Measurements from ENCODE around the gene GPR62.

GPR62 gene

DNA sequence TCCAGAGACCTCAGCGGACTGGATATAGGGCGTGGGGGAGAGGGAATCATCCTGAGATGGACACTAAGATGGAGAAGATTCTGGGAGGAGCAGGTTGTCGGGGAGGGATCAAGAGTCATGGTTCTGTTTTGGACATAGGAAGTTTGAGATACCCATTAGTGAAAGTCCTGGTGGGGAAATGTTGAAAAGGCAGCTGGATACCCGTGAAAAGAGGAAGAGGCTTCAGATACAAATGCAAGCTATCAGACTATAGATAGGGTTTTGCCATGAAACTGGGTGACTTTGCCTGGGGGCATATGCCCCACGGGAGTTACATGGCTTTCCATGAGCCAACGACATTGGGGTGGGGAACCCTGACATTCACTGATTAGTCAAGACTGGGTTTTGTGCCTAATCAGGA lies 1.1 kb upstream of the GPR62 start:
- DNase-seq (ENCODE audit: low read depth in 2 of 2): no peak

DNA sequence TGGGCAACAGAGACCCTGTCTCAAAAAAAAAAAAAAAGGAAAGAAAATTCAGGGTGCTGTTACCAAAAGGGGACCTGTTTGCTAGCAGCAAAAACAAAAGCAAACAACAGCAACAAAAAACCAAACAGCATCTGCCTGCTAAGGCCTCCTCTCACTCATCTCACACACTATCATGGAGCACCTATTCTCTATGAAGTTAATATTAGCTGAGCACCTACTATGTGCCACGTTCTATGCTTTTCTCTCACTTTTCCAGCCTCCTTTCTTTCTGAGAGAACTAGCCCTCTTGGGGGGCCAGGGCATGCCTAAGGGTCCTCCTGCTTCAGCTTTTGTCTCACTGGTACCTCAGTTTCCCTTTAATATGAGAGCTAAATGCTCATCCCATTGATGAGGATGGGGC lies 468 bp upstream of the GPR62 start:
- DNase-seq (ENCODE audit: low read depth in 2 of 2): no peak

DNA sequence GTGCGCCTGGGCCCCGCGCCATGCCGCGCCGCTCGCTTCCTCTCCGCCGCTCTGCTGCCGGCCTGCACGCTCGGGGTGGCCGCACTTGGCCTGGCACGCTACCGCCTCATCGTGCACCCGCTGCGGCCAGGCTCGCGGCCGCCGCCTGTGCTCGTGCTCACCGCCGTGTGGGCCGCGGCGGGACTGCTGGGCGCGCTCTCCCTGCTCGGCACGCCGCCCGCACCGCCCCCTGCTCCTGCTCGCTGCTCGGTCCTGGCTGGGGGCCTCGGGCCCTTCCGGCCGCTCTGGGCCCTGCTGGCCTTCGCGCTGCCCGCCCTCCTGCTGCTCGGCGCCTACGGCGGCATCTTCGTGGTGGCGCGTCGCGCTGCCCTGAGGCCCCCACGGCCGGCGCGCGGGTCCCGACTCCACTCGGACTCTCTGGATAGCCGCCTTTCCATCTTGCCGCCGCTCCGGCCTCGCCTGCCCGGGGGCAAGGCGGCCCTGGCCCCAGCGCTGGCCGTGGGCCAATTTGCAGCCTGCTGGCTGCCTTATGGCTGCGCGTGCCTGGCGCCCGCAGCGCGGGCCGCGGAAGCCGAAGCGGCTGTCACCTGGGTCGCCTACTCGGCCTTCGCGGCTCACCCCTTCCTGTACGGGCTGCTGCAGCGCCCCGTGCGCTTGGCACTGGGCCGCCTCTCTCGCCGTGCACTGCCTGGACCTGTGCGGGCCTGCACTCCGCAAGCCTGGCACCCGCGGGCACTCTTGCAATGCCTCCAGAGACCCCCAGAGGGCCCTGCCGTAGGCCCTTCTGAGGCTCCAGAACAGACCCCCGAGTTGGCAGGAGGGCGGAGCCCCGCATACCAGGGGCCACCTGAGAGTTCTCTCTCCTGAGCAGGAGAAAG lies 951 bp downstream of the GPR62 start:
- no peak for DNase-seq (ENCODE audit: low read depth in 2 of 2)

DNA sequence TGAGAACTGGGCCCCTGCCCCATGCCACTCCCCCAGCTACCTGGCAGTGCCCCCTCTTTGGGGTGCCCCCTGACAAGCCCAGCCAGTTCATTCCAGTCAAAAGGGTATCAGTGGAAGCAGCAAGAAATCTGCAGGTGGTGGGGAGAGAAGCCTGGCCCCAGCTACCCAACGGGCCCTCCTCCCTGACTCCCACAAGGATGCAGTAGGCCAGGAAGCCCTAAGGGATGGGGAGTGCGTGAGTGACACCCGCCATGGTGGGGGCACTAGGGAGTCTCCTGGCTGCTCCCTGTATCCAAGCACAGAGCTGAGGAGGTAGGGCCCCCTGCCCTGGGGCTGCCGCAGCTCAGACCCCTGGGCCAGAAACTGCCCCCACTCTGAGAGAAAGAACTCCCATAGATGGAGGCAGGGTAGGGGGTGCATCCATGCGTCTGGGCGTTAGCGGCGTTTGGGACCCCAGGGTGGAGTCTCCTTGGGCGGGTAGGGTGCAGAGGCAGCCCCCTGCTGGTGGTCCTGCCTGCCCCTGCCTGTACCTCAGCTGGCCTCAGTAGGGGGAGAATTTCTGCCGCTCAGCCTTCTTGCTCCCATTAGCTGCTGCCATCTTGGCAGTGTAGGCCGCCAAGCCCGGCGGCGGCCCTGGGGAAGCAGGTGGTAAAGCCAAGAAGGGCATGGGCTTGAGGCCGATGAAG lies 2.5 kb downstream of the GPR62 start:
- DNase-seq (ENCODE audit: low read depth in 2 of 2): no peak

DNA sequence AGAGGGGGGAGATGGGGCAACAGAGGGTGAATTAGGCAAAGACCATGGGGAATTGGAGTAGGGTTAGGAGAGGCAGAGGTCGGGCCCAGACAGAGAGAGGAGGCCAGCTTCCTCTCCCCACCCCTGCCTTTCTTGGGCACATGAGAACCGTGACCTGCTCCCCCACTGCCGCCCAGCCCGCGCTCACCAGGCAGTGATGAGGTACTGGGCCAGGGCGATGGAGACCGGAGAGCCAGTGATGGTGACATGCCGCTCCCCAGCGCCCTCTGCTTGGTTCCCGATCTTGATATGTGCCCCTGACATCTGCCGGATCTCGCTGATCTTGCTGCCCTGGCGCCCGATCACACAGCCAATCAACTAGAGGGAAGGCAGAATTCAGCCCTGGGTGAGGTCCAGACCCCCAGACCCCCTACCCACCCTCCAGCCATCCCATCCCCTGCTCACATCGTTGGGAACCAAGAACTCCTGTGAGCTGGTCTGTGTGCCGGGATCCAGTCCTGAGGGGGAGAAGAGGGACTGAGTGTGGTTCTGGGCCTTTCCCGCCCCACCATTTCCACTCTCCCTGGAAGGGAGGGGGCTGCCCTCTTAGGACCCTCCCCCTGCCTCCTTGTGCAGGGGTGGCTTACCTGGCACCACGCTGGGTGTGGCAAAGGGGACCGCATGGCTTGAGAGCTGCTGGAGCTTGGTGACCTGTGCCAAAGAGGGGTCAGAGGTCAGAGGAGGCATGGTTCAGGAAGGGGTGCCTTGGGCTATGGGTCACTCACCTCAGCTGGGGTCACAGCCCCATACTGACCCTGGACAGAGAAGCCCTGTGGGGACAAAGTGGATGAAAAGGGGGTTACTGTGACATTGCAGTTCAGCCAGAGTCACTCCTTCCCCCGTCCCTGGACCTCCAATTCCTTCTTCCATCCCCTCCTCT lies 3.7 kb downstream of the GPR62 start:
- DNase-seq (ENCODE audit: low read depth in 2 of 2): no peak

DNA sequence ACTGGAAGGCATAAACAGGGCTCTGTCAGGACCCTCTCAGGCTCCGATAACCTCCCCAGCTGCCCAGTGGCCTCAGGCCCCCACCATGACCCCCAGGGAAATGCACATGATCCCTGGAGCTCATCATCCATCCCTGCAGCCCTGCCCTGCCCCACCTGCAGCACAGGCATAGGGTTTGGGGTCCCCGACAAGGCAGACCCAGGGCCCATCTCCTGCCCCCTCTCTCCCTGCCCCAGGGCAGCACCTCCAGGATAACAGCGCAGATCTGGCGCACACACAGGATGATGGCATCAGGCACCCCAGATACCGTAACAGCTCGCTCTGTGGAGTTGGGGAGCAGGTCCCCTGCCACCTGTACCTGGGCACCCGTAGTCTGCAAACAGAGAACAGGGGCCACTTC lies 4.5 kb downstream of the GPR62 start:
- DNase-seq (ENCODE audit: low read depth in 2 of 2): no peak

DNA sequence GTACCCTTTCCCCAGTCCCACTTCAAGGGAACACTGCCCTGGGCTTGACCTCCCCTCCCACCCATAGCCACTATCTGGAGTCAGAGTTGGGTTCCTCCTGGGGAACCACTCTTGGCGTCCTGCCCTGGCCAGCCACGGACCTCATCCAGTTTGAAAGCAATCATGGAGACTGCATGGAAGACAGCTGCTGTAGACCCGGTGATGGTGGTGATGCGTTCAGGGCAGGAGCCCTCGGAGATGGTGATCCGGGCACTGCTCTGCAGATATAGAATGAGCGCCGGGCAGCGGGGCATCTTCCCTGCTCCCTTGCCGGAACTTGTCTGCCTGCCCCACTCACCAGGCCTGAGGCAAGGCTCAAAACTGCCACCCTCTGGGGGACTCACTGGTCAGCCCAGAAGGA lies 5.2 kb downstream of the GPR62 start:
- DNase-seq (ENCODE audit: low read depth in 2 of 2): no peak

DNA sequence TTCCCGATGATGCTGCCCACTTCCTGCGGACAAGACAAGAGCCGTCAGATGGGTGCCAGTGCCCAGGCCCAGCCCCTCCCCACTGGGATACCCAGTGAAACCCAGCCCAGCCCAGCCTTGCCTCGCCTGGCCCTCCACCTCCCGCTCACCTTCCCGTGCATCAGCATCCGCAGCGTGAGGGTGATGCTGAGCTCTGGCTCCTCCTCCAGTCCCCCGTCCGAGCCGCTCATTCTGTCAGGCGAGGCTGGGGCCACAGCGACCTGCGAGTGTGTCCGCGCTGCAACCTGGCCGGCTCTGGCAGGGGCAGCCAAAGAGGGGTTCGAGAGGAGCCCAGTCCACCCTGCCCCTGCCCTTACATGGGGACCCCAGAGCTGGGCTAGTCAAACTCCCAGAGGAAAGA lies 5.8 kb downstream of the GPR62 start:
- no peak for DNase-seq (ENCODE audit: low read depth in 2 of 2)

DNA sequence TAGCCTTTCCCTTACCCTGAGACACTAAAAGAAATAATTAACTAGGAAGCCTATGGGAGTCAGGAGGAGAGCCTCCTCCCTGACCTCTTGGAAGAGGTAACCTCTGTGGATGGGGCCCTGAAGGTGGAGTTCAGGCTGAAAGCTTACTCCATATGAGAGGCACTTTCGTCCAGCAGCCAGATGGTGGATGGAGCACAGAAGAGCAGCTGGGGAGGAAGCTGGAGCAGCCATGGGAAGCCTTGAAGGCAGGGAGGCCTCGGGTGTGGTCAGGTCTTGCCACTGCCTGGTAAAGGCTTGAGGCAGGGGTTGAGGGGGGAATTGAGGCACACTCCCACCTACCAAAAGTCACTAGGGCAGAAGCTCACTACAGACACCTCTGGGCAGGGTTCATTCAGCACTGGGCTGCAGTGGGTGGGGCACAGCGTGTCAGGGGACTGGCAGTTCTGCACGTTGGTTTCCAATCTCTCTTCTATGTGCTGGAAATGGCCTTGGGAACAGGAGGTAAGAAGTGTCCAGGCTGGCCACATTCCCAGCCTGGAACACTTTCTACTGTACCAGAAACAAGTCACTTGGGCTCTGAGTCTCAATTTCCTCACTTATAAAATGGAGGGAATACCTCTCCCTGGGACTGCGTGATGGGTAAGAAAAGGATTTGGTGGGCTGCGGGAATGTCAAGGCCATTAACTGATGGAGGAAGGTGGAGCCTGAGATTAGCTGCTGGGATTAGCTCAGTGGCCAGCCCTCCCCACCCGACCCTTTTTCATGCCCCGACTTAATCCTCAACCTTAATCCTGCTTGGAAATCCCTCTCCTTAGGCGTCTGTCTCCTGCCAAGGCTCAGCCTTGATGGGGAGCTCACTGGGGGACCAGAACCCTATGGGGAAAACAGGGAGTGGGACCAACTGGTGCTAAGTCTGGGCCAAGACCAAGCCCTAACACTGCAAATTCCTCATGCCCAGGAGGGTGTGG lies 6.7 kb downstream of the GPR62 start:
- no peak for DNase-seq (ENCODE audit: low read depth in 2 of 2)

DNA sequence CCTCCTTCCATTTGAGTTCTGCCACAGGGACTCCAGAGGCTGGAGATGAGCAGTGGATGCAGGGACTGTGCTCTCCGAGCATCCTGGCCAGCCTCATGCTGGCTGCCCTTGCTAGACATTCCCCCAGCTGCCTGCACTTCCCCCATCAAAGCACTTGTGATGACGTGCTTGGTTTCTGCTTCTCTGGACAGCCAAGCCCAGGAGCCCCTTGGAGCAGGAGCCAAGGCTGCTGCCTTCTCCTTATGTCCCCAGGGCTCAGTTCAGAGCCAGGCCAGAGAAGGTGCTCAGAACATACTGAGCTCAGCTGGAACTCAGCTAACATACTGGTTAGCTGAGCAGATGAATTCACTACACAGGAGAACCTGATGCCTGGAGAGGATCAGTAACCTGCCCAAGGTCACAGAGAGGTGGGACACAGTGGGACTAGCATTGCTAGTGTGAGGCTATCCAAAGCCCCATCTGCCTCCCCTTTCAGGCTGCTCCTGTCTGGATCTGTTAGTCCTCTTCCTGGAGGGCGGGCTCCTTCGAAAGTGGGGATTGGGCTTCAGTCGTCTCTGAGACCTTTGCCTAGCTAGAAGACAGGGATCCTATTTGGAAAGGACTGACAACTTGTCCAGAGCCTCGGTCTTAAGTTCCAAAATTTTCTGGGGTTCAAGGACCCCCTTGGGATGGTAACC lies 7.8 kb downstream of the GPR62 start:
- no peak for DNase-seq (ENCODE audit: low read depth in 2 of 2)

DNA sequence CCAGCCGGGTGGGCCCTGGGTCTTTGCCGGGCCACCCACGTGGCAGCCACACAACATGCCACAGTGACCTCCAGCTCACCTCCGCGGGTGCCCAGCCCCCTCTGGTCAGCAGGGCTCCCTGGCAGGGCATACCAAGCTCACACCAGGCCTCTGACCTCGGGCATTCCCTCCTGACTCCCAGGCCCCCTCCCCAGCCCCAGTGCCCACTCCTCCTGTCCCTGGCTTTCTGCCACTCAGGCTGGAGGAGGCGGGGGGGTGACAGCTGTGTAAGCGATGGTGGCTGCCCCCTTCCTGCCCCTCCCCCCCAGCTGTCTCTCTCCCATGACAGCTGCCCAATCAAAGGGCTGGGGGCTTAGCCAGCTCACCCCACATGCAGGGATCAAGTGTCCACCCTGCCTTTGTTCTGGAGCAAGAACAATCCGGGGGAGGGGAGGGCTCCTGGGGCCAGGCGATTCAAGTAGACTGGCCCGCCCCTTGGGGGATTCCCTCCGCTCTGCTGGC lies 8.8 kb downstream of the GPR62 start:
- no peak for DNase-seq (ENCODE audit: low read depth in 2 of 2)

DNA sequence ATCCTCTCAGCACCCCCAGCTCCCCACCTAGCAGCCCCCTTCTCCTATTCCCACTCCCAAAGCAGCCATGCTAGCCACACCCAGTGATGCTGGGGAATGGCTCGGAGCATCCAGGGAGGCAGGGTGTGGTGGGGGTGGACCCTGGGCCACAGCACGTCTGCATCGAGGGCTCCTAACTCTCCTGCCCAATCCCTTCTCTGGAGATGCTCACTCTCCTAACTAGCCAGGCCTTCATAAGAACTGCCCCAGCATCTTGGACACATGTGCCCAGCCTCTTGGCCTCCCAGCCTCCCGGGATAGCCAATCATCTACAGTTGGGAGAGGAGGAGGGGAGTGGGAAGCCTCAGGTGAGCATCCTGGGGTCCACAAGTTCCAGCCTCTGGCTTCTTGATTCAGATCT lies 9.3 kb downstream of the GPR62 start:
- DNase-seq (ENCODE audit: low read depth in 2 of 2): no peak

DNA sequence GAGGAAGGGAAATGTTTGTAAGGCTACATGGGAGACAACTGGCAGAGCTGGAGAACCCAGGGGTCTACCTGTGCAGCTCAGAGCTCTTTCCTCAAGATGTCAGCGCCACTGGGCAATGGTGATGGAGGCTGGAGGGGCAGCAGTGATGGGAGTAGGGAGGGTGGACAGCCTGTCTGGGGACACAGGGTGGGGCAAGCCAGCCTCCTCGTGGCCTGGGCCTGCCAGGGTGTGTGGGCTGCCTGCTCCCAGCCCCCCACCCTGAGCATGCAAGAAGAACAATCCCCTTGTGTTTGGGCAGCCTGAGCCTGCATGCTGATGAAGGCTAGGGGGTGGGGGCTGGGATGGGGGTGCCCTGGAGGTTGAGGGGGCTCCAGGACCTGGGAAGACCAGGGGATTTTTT lies 10.8 kb downstream of the GPR62 start:
- DNase-seq (ENCODE audit: low read depth in 2 of 2): no peak

DNA sequence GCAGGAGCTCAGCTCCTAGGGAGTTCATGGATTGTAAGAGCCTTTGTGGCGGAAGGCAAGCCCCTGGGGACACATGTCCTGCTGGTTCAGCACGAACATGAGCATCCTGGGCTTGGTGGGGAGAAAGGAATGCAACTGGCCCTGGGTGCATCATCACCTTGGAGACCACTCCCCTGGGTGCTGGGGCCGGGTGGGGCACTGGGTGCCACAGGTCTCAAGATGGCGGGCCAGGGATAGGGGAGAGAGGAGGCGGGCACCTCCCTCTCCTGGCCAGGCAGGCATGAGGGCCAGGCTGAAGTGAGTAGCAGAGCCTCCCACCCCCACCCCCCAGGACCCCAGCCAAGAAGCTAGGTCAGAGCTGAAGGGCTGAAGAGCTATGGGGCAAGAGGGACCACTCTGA lies 11.3 kb downstream of the GPR62 start:
- DNase-seq (ENCODE audit: low read depth in 2 of 2): no peak

DNA sequence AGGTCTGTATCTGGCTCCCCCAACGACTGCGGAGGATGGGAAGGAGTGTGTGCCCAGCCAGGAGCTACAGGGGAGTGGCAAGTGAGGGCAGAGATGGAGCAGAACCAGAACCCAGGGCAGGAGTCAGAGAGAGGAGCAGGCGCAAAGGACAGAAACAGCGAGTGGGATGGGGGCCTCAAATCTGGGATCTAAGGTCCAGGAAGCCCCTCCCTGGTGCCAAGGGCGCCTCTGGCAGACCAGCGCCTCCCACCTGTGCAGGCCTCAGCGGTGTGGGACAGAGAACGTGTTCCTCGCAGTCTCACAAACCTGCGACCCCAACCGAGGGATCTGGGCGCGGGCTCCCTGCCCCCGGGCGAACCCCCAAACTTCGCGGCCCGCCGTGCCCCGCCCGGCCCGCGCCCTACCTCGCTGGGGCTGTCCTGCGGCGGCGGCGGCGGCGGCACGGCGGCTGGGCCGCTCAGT lies 11.8 kb downstream of the GPR62 start:
- DNase-seq (ENCODE audit: low read depth in 2 of 2): no peak

DNA sequence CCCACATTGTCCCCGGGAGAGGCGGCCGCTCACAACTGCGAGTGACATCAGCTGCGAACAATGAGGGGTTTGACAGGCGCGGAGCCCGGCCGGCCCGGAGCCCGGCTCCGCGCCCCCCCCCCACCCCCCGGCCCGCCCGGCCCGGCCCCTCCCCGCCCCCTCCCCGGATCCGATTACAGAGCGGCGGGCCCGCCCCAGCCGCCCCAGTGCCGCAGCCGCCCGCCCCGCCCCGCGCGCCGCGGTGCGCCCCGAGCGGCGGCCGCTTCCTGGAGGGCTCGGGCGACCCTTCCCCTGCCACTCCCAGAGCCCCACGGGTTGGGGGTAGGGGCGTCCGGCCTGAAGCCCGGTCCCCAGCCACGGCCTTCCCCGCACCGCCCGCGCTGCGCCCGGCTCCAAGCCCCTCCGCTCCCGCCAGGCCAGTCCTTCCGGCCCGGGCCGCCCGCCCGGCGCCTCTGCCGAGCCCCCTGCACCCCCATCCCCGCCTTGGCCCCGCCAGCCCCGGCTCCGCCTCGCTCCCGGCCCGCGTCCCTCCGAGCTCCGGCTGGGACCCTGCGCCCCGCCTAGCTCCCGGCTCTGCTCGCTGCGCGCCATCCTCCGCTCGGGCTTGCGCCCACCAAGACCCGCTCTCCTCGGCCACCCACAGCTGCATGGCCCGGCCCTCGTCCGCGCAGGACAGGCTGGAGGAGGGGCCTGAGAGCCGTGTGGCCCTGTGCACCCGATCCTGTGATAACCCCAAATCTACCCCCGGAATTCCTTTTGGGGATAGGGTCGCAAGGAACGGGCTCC lies 12.4 kb downstream of the GPR62 start, which contains the start of gene PCBP4:
Gene PCBP4, minus strand, starts transcription at position 71 of the 786 bp plus-strand sequence. CDS start 6,214 bp downstream, outside the sequence.
- DNase-seq (ENCODE audit: low read depth in 2 of 2): no peak

DNA sequence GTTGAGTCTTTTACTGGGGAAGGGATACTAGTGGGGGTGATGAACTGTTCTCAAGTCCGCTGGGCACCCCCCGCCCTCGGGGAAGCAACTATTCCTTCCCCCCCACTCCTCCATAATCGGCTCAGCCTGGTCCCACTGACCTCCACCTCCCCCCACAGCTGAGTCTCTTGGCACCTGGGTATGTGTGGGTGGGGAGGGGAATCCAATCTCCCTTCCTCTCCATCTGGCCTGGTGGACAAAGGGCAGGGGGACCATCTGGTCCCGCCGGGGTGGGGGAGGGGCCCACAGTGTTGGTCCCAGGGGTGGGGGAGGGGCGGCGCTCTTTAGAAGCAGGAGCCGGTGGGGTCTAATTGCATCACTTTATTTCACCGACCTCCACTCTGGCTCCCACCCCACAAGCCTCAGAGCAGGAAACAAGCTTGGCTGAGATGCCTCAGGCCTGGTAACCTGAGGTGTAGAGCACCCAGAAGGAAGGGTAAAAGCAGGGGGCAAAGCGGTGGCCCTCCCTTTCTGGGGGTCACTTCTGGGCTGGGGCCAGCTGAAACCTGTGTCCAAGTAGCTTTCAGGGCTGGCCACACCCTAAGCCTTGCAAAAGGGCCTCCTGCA lies 13.1 kb downstream of the GPR62 start:
- DNase-seq (ENCODE audit: low read depth in 2 of 2): no peak

DNA sequence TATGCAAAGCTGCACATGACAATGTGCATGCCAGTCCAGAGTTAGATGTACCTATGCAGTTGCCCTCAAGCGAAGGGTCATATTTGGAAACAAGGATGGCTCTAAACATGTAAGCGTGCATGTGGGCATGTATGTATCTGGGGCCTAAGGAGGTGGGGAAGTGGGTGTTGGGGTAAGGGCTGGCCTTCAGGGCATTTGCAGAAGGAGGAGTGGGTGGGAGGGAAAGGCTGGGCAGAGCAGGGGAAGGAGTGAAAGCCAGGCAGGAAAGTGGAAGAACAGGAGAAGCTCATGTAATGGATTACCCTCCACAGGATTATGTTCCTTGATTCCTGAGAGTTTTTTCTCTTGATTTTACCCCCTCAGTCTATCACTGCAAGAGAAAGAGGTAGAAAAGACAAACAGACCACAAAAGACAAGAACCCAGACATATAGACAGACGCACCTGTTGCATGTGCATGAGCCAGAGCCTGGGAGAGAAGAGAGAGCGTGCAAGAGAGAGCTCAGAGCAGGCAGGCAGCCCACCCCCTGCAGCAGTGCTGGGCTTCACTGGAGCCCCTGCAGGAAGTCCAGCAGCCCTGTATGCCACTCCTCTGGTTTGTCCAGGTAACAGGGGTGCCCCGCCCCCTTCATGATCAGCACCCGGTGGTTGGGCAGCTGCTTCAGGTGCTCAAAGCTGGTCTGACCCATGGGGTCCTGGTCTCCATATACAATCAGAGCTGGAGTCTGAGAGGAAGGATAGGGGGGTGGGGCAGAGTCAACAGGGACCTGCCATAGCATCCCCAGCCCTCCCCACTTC lies 13.9 kb downstream of the GPR62 start:
- no peak for DNase-seq (ENCODE audit: low read depth in 2 of 2)

All from activated CD8-positive, alpha-beta memory T cell treated with anti-CD3 and anti-CD28 coated beads for 4 hours (primary cell).